ENCODE data around the gene MAPK1.
"Not testable (repeated sequence)": the region's sequence is repeated elsewhere in the genome, so short reads cannot be mapped to it uniquely, and the experiment has no call there.

MAPK1 gene

DNA sequence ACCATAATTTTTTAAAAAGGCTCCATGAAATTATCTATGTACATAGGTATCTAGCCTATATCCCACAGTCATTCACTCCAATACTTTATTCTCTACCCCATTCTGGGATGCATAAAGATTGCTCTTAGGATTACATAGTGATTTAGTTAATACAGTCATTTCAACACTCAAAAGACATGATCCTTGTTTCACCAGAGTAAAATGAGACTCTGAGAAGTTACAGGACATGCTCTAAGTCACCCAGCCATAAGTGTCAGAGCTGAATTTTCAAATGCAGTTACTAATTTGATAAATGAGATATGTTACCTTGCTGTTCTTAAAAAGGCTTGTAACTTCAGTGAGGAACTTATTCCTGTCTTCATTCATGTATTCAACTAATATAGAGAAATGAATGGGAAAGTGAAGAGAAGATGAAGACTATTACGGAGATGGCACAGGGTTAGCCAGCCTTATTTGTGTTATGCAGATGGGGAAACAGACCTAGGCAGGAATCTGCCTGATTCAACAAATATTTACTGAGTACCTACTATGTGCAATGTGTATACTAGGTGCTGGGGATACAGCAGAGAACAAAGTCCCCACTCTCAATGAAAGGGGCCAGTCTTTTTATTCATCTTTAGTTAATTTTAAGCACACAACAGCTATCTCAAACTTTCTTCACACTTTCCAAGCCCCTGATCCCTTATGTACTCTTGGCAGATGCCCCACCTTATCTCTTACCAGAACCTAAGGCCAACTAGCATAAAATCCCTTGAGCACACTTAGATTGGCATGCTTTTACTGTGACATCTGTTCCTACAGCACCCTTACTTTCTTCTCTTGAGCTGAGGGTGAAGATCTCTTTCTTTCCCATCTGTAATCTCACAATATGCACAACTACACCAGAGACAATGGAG is 21.6 kb downstream of the MAPK1 start:
- DNase-seq = no peak

DNA sequence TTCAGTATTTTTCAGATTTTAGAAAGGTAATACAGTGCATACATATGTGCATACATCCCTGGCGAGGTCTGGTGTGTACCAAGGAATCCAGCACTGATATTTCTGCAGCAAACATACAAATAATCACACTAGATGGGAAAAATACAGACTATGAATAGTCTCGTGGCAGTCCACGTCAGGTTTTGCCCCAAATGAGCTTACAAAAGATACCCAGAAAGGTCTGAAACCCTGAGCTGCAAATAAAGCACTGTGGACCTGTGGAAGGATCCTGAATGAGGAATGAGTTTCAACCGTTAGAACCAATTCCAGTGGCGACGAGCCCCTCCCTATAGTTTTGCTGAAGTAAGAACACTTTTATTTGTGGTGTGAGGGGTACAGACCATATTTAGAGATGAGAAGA is 24.5 kb downstream of the MAPK1 start:
- no peak for DNase-seq

DNA sequence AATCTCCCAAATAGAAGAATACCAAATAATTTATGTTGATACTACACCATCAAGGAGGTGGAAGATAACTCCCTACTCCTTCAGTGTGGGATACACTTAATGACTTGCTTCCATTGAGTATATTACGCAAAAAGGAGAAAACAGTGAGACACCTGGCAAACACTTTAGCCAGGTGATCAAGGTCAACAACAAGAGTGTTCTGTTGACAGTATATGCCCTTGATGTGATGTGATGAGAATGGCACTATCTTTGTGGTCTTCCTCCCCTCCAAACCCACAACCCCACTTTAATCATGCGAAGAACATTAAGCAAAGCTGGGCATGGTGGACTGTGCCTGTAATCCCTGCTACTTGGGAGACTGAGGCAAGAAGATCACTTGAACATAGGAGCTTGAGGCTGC is 26.0 kb downstream of the MAPK1 start:
- no peak for DNase-seq

DNA sequence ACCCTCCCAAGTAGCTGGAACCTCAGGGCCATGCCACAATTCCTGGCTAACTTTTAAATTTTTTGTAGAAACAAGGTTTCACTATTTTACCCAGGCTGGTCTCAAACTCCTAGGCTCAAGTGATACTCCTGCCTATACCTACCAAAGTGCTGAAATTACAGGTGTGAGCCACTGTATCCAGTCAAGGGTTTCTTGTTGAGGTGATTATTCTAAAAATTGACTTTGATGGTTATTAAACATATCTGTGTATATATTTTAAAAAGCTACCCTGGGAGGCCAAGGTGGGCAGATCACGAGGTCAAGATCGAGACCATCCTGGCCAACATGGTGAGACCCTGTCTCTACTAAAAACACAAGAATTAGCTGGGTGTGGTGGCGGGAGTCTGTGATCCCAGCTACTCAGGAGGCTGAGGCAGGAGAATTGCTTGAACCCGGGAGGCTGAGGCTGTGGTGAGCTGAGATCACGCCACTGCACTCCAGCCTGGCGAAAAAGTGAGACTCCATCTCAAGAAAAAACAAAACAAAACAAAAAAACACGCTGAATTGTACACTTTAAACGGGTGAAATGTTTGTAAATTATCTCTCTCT is 27.1 kb downstream of the MAPK1 start:
- no peak for DNase-seq

DNA sequence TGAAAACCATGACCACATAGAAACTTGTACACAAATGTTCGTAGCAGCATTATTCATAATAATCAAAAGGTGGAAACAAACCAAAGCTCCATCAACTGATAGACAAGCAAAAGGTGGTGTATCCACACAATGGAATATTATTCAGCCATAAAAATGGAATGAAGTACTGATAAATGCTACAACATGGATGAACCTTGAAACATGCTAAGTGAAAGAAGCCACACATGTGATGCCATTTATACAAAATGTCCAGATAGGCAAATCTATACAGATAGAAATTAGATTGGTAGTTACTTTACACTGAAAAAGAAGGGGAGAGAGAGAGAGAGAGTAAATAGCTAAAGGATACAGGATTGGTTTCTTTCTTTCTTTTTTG is 27.7 kb downstream of the MAPK1 start:
- DNase-seq = no peak

DNA sequence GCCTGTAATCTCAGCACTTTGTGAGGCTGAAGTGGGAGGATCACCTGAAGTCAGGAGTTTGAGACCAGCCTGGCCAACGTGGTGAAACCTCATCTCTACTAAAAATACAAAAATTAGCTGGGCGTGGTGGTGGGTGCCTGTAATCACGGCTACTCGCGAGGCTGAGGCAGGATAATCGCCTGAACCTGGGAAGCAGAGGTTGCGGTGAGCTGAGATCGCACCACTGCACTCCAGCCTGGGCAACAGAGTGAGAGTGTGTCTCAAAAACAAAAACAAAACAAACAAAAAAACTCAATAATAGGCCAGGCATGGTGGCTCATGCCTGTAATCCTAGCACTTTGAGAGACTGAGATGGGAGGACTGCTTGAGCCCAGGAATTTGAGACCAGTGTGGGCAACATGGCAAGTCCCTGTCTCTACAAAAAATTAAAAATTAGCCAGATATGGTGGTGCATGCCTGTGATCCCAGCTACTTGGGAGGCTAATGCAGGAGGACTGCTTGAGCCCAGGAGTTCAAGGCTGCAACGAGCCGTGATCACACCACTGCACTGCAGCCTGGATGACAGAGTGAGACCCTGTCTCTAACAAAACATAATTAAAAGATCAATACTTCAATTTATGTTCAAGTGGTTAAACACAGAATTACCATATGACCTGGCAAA is 28.2 kb downstream of the MAPK1 start:
- DNase-seq = not testable (repeated sequence)

DNA sequence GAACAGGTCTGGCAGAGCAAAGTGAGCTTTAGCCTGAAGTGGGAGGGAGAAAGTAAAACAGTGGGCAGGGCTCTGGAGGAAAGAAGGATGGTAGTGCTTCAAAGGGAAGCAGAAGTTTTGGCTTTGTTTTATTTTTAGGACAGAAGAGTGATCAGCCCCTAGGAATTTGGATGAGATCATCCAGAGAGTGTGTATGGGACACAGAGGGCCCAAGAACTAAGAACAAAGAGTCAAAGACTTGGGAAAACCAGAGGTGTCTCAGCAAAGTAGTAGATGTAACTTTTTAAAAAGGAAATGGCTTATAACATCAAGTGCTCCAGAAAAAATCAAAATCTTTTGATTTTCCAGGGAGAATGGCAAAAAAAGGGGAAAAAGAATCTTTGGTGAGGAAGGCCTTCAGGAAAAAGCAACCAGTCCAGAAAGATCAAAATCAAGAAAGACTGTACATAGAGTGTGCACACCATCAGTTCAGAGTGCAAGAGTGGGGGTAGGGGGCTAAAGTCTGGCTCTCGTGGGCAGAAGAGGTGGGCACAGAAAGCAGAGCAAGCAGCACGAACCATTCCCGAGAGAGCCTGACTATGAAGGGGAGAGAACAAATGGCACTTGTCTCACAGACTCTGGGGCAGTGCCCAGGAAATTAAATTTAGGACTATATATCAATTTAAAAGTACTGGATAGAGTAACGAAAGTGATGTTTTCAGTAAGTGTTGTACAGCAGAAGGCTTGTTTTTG is 30.0 kb downstream of the MAPK1 start:
- no peak for DNase-seq

DNA sequence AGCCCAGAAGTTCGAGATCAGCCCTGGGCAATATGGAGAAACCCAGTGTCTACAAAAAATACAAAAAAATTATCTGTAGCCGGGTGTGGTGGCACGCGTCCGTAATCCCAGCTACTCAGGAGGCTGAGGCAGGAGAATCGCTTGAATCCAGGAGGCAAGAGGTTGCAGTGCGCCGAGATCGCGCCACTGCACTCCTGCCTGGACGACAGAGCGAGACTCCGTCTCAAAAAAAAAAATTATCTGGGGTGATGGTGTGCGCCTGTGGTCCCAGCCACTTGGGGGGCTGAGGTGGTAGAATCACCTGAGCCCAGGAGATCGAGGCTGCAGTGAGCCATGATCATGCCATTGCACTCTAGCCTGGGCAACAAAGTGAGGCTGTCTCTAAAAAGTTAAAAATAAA is 31.0 kb downstream of the MAPK1 start:
- not testable (repeated sequence) for DNase-seq

DNA sequence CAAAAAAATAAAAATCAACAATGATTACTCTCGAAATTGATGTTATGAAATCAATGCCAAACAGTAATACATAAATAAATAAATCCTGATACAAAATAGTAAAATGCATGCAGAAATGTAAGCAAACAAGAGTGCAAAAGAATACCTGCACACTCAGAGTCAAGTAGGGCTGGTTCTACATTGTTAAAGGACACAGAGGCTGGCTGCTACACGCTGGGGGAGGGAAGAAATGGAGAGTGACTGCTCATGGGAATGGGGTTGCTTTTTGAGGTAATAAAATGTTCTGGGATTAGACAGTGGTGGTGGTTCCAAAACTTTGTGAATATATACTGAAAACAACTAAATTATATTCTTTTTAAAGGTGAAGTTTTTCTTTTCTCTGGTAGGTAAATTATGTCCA is 32.1 kb downstream of the MAPK1 start:
- no peak for DNase-seq

DNA sequence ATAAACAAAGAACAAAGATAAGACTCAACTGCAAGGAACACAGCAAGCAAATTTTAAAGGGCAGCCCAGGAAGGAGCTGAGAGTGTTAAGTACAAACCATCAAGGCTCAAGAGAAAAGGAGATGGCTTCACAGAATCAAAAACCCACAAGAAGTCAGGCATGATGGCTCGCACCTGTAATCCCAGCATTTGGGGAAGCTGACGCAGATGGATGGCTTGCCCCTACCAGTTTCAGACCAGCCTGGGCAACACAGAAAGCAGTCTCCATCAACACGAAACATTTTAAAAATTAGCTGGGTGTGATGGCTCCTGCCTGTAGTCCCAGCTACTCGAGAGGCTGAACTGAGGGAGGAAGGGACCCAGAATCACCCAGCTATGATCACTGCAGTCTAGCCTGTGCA is 32.6 kb downstream of the MAPK1 start:
- DNase-seq = no peak

DNA sequence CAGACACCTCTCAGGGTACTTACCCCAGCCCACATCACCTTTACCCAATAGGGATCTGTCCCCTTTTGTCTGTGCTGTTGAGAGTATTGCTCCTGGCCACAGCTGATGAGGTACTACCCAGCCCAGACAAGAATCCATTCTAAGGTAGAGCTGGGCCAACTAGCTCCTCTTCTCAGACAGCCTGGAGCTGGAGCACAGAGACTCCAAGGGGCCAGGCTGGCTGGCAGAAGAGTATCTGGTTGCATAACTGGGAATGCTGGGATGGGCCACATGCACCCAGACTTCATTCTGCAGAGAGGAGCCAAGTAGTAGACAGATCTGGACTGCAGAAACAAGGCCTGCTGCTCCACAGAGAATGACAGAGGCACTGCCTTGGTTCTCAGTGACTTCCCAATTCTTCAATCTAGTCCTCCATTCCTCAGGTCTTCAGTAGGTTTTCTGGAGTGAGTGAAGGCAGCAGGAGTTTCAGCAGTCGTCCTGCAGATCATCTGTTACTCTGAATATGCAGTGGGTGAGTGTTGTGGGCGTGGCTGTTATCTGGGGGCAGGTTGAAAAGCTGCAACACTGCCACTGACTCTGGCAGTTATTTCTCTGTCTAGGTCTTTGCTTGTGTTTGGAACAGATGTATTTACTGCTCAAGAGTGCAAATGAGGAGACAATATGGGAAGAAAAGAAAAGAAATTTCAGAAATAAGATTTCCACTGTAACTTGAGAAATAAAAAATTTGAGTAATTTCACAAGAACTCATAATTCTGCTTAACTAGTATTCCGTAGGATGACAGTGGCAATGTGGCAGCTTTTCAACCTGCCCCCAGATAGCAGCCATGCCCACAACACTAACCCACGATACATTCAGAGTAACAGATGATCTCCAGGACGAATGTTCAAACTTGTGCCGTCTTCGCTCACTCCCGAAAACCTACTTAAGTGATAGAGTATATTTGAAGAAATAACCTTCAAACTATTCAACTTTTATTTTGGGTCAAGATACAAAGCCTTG is 34.9 kb downstream of the MAPK1 start:
- DNase-seq = no peak

DNA sequence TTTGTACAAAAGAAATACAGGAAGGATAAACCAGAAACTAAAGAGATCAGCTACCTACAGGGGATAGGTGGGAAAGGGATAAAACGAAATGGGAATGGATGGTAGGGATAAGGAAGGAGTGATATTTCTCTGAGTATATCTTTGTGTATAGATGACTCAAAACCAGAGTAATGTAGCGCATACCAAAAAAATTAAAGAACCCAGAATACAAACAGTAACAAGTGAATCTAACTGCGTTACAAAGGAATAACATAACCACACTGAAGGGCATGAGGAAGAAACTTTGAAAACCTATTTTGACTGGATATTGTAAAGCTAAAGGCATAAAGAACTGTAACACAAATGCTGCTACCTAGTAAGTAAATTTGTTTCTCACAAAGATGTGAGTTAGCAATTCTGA is 37.9 kb downstream of the MAPK1 start:
- DNase-seq = no peak

DNA sequence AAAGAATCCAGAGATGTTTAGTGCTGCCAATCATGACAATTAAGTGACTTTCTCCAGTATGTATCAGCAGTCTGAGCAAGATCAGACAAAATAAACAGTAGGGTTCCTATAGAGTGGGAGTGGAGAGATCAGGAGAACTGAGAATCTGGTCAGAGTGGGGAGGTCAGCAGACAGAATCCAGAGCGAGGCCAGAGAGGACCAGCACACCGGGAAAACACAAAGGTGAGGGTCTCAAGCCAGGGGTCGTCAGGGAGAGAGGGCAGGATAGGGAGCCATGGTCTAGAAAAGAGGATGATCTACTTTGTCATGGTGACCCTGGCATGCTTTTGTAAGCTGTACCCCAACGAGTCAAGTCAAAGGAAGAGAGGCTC is 39.2 kb downstream of the MAPK1 start:
- no peak for DNase-seq

DNA sequence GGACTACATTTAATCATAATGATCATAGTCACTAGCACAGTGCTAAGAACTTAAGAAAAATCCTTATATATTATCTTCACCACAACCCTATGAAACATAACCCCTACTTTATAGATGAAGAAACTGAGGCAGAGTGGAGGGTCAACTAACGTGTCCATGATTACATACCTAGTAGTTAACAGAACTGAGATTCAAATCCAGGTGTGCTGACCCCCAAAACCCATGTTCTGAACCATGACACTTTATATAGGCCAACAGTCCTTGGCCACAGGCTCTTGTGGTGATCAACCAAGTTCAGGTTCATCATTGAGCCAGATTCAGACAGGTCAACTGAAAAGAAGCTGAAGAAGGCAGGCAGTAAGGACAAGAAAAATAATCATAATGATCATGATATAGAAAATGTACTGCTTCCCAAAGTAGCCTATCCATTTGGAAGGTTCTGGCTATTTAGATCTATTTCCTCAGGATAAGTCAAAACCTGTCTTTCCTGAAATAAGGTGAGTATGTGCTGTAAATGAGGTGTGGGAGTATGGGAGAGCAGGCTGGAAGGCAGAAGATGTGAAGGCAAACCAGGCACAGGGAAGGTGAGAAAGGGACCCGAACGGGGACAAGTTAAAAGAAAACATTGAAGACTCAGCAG is 39.7 kb downstream of the MAPK1 start:
- no peak for DNase-seq

DNA sequence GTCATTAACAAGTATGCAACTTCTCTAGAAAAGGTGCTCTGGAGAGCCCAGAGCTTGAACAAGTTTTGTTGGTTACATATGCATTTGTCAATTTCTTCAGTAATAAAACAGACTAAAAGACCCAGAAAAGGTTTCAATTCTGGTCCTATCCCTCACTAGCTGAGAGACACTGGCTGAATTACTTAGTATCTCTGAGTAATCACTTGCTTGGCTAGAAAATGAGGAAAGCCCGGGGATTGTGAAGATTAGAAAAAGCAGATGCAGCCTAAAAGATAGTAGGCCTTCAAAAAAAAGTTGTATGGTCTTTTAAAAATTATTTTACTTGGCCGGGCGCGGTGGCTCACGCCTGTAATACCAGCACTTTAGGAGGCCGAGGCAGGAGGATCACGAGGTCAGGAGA is 41.2 kb downstream of the MAPK1 start:
- DNase-seq = no peak

DNA sequence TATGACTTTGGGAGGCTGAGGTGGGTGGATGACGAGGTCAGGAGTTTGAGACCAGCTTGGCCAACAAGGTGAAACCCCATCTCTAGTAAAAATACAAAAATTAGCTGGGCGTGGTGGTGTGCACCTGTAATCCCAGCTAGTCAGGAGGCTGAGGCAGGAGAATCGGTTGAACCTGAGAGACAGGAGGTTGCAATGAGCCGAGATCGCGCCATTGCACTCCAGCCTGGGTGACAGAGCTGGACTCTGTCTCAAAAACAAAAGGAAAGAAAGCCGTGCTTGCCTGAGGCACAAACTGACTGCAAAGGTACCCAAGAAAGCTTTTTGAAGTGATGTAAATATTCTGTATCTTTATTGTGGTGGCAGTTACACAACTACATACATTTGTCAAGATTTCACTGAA is 42.5 kb downstream of the MAPK1 start:
- not testable (repeated sequence) for DNase-seq

DNA sequence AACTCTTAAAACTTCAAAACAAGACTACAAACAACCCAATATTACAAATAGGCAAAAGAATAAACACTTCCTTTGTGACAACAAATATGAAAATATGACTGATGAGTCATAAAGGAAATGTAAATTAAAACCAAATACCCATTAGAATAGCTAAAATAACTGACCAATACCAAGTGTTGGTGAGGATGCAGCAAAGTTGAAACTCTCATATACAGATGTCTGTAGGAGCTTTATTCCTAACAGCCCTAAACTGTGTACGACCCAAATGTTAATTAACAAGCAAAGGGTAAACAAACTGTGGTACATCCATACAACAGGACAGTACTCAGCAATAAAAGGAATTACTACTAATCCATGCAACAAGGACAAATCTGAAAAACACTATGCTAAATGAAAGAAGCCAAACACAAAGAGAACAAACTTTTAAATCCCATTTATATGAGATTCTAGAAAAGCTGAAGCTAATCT is 43.0 kb downstream of the MAPK1 start:
- DNase-seq = no peak

DNA sequence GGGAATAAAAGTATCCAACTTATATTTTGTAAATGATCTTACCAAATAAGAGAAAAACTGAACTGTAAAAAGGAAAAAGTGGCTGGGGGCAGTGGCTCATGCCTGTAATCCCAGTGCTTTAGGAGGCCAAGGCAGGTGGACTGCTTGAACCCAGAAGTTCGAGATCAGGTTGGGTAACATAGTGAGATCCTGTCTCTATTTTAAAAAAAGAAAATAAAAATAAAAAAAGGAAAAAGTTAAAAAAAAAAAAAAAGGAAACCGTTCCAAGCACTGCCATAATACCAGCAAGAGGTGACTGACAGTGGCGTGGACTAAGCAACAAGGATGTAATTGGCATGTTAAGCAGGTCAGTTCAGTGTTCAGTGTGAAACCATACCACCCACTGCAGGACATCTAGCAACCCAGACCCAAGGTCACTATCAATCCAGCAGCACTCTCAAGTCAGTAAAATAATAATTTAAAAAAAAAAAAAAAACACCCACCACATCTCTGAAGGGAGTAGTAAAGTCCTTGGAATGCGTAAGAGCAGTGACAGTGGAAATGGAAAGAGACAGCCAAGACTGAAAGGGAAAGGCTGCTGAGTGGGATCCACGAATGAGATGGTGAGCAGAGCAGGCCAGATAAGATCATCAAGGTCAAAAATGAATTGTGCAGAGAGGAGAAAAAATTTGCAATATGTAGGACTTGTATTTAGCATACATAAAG is 43.6 kb downstream of the MAPK1 start:
- DNase-seq = no peak

DNA sequence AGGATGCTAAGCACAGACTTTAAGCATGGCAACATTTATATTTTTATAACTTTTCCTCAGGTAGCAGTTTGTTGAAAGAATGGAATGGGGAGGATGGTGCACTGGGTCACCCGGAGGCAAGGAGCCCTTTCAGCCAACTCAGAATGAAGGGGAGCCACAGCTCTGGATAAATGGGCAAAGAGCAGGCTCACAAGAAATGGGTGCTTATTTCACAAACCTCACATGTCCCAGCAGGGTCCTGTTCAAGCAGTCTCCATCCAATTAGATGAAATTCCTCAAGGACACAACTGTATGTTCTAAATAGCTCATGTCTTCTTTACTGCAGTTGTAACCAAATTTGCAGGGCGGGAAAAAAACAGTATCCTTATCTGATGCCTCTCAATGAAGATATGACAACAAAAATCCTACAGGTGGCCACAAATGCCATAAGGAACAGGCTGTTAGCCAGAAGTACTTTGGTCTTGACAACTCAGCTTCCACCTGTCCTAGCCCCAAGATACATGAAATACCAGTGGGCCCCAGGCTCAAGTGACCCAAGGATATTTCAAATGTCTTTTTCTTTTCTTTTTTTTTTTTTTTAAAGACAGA is 48.2 kb downstream of the MAPK1 start:
- DNase-seq = no peak

DNA sequence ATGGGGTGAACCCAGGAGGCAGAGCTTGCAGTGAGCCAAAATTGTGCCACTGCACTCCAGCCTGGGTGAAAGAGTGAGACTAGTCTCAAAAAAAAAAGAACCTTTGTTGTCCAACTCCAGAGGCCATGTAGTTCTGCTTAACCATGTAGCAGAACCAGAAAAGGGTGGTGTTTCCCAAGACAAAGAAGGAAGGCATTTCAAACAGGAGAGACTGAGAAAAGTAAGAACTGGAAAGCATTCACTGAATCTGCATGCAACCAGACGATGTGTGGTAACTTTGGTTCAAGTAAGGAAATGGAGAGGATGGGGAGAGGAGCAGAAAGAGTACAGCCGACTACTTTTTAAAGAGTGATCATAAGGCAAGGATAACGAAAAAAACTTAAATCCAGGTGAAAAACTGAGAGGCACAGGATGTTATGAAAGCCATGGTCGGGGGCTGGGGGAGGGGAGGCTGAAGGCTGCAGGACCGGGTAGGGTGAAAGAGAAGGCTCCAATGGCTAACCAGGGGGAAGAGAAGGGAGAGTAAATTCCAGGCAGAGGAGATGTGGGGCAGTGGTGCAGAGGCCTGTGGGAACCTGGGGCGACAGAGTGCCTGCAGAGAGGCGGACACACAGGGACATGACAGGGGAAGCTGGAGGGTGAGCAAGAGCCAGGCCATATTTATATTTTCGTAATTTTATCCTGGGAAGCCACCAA is 48.8 kb downstream of the MAPK1 start:
- no peak for DNase-seq

Measured in stimulated activated CD4-positive, alpha-beta T cell treated with anti-CD3 and anti-CD28 coated beads, Interleukin-4, amount 100 ng/mL, for 4 hours (primary cell).